Gastroesophageal sphincter (tissue), 4 donors: ENCODE data around the gene PLAA. TPM values are rescaled to one million over a fixed set of nuclear protein-coding genes. Genes with fewer than 3 reads are reported as not detected.
"Not testable (repeated sequence)": the region's sequence is repeated elsewhere in the genome, so short reads cannot be mapped to it uniquely, and the experiment has no call there.

Experiments used
- ATAC-seq: fragments of 150-250 bp; one replicate; pipeline ENCODE4 v1.9.1; 2016; ENCODE audit warnings: mild to moderate bottlenecking, moderate library complexity
- H3K27ac ChIP-seq, 4 donors: fragments of 200-600 bp; sonication (generic) in 3 of 4; 1 replicate in 3 of 4; 2 replicates in 1 of 4; pipeline ENCODE4 v1.5.1; 2016 to 2019
- H3K27me3 ChIP-seq: fragments of 200-600 bp; sonication (generic); one replicate; pipeline ENCODE4 v1.5.1; 2019
- H3K36me3 ChIP-seq, 2 donors: fragments of 200-600 bp; sonication (generic); one replicate each; pipeline ENCODE4 v1.5.1; 2019; ENCODE audit warnings: control low read depth in 1 of 2
- H3K4me1 ChIP-seq, 3 donors: fragments of 200-600 bp; sonication (generic); 1 replicate in 2 of 3; 2 replicates in 1 of 3; pipeline ENCODE4 v1.5.1; 2016 to 2019; ENCODE audit warnings: control low read depth in 2 of 3
- H3K4me3 ChIP-seq, 2 donors: fragments of 200-600 bp; sonication (generic); one replicate each; pipeline ENCODE4 v1.5.1; 2019; ENCODE audit warnings: mild to moderate bottlenecking in 1 of 2, moderate library complexity in 1 of 2
- H3K9me3 ChIP-seq, 3 donors: fragments of 200-600 bp; sonication (generic); one replicate each; pipeline ENCODE4 v1.5.1; 2017 to 2019; ENCODE audit warnings: control low read depth in 2 of 3
- CTCF ChIP-seq, 4 experiments: fragments of 200-600 bp in 2 of 4; fragments of 450-650 bp in 2 of 4; sonication (generic) in 1 of 4; IDR thresholded peaks; one replicate each; pipeline ENCODE4 v1.5.1; 2017 to 2019; ENCODE audit warnings: antibody characterized with exemption in 4 of 4, mild to moderate bottlenecking in 2 of 4, moderate library complexity in 2 of 4
- EP300 ChIP-seq: sonication (generic); formaldehyde crosslinking; IDR thresholded peaks from one replicate; pipeline ENCODE4 v1.6.1; 2017; ENCODE audit warnings: antibody characterized with exemption, mild to moderate bottlenecking
- POLR2A ChIP-seq, 2 donors: fragments of 450-650 bp; IDR thresholded peaks; one replicate each; pipeline ENCODE4 v1.6.1; 2017; ENCODE audit warnings: antibody characterized with exemption in 2 of 2, mild to moderate bottlenecking in 2 of 2, moderate library complexity in 1 of 2
- POLR2AphosphoS5 ChIP-seq: sonication (generic); formaldehyde crosslinking; IDR thresholded peaks from one replicate; pipeline ENCODE4 v1.6.1; 2017; ENCODE audit warnings: antibody characterized with exemption
- WGBS, 2 donors: methylation state at CpG; one replicate each; pipeline ENCODE4 v1.1.5; 2018; ENCODE audit warnings: low coverage in 1 of 2; 5-methylcytosine and 5-hydroxymethylcytosine counted together
- total RNA-seq, 4 donors: library from RNA; depleted of rRNA; stranded (reverse); fragments of >200 nt; gene quantifications; one replicate each; pipeline ENCODE4 v1.1.0, GENCODE V29; 2016

PLAA gene
- total RNA-seq, 4 donors from 2014 or later: 24.7 to 35.0 (median 32.7) TPM

- TF ChIP-seq EP300 (no peak), POLR2A (IDR thresholded peaks at IDR 0.05) (no peak), CTCF (IDR thresholded peaks at IDR 0.05) (no peak), POLR2AphosphoS5 (no peak)
- no peaks in the 10 kb centered on the region for H3K9me3 ChIP-seq
- no peak overlapping the region for H3K27ac ChIP-seq
- no peaks in the 10 kb centered on the region for H3K4me1 ChIP-seq
- no peak overlapping the region for H3K4me3 ChIP-seq
- peaks cover 0 to 73% of the 10 kb centered on the region in 2 donors for H3K36me3 ChIP-seq
- H3K27me3 ChIP-seq: no peaks in the 10 kb centered on the region
- 94% methylated on average over 2 of the region's 3 CpGs; no CpG with 5 or more reads in 1 of the 2 donors for WGBS, 2 donors
- ATAC-seq: no peak
Measured at GRCh38 chr9:26882154-26882553, 64.9 kb downstream of the PLAA start.

- ATAC-seq: no peak
- TF ChIP-seq EP300: no peak
- no peak for TF ChIP-seq CTCF (IDR thresholded peaks at IDR 0.05)
- TF ChIP-seq POLR2AphosphoS5: no peak
- TF ChIP-seq POLR2A (IDR thresholded peaks at IDR 0.05): no peak
- H3K4me1 ChIP-seq: no peaks in the 10 kb centered on the region
- H3K36me3 ChIP-seq: peaks cover 0 to 68% of the 10 kb centered on the region in 2 donors
- no peak overlapping the region for H3K27ac ChIP-seq
- H3K27me3 ChIP-seq: no peaks in the 10 kb centered on the region
- no peaks in the 10 kb centered on the region for H3K9me3 ChIP-seq
- WGBS, 2 donors: 96% methylated on average over 3 of the region's 4 CpGs; no CpG with 5 or more reads in 1 of the 2 donors
- no peak overlapping the region for H3K4me3 ChIP-seq
Measured at GRCh38 chr9:26880262-26880661, 66.8 kb downstream of the PLAA start.

- H3K4me3 ChIP-seq, H3K27ac ChIP-seq, H3K4me1 ChIP-seq, H3K9me3 ChIP-seq, H3K27me3 ChIP-seq, ATAC-seq: not testable (repeated sequence)
- peaks cover 0 to 35% of the 10 kb centered on the region in 2 donors for H3K36me3 ChIP-seq
- 96 to 100% methylated on average over 1 to 3 of the region's 3 CpGs for WGBS, 2 donors
Measured at GRCh38 chr9:26875155-26875554, 71.9 kb downstream of the PLAA start.

- ATAC-seq: no peak
- no peaks in the 10 kb centered on the region for H3K4me1 ChIP-seq
- peaks cover 0 to 26% of the 10 kb centered on the region in 2 donors for H3K36me3 ChIP-seq
- no peaks in the 10 kb centered on the region for H3K9me3 ChIP-seq
- H3K4me3 ChIP-seq: no peak overlapping the region
- no peaks in the 10 kb centered on the region for H3K27me3 ChIP-seq
- WGBS, 2 donors: 87 to 94% methylated on average over 5 of the region's 8 CpGs
- no peak for TF ChIP-seq POLR2A (IDR thresholded peaks at IDR 0.05)
- no peak for TF ChIP-seq EP300
- no peak for TF ChIP-seq CTCF (IDR thresholded peaks at IDR 0.05)
- H3K27ac ChIP-seq: no peak overlapping the region
Measured at GRCh38 chr9:26870292-26870691, 76.8 kb downstream of the PLAA start.

GRCh38 chr9:26863074-26863473 lies 84.0 kb downstream of the PLAA start:
- Histone ChIP-seq H3K27ac (no peak overlapping the region), H3K27me3 (no peaks in the 10 kb centered on the region), H3K36me3 (peaks cover 0 to 43% of the 10 kb centered on the region in 2 donors), H3K4me1 (peaks cover 0 to 12% (median 0%) of the 10 kb centered on the region in 3 donors), H3K9me3 (no peaks in the 10 kb centered on the region), H3K4me3 (no peak overlapping the region)
- WGBS, 2 donors: 14 to 37% methylated on average over 1 of the region's 1 CpG
- no peak for ATAC-seq
- TF ChIP-seq POLR2A (IDR thresholded peaks at IDR 0.05): no peak
- peak in 3 of 4 experiments; percentile 14 to 57 (median 34) for TF ChIP-seq CTCF (IDR thresholded peaks at IDR 0.05)
